Melanocyte of skin (primary cell): ENCODE results near the gene ZNF768. TPM values are rescaled to one million over a fixed set of nuclear protein-coding genes. Genes with fewer than 3 reads are reported as not detected.

ENCODE experiments used
- small RNA-seq, 2 donors: library from RNA; depleted of rRNA; stranded (forward); fragments of <200 nt; gene quantifications; one replicate each; pipeline ENCODE3, GENCODE V24; 2012
- total RNA-seq, 2 donors: library from RNA; depleted of rRNA; stranded (reverse); fragments of >200 nt; gene quantifications; 2 replicates each; pipeline ENCODE4 v1.2.3, GENCODE V29; 2012

The ZNF768 gene
- 10 to 100 TPM; 23.1 to 26.3 TPM for total RNA-seq

DNA sequence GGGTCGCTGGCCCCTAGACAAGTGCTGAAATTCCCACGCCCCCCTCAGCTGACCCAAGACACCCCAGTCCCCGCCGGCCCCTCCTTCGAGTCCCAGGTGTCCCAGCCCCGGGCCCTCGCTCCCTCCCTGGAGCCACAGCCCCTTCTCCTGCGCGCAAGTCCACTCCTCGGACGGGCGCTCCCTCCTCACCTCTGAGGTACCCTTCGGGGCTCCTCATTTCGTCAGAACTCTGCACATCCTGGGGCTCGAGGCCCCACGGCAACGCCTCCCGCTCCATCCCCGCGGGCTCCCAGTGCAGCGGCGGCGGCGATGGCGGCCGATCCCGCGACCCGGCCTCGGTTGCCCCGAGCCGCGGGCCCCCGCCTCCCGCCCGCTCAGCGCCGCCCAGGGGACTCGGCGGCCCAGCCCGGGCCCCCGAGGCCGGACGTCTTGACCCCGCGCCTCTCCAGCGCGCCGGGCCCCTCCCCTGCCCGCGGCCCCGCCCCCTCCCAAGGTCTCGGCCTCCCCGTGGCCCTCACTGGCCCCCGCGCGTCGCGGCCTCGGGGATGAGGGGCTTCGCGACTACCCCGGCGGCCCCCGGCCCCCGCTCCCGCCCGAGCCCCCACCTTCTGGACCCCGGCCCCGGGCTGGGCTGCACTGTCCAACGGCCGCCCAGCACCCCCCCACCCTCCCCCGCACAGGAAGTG, at the start of gene ZNF768:
Gene ZNF768, minus strand, starts transcription at position 430 of the 686 bp plus-strand sequence. Its CDS starts 153 bp downstream, at position 277.

DNA sequence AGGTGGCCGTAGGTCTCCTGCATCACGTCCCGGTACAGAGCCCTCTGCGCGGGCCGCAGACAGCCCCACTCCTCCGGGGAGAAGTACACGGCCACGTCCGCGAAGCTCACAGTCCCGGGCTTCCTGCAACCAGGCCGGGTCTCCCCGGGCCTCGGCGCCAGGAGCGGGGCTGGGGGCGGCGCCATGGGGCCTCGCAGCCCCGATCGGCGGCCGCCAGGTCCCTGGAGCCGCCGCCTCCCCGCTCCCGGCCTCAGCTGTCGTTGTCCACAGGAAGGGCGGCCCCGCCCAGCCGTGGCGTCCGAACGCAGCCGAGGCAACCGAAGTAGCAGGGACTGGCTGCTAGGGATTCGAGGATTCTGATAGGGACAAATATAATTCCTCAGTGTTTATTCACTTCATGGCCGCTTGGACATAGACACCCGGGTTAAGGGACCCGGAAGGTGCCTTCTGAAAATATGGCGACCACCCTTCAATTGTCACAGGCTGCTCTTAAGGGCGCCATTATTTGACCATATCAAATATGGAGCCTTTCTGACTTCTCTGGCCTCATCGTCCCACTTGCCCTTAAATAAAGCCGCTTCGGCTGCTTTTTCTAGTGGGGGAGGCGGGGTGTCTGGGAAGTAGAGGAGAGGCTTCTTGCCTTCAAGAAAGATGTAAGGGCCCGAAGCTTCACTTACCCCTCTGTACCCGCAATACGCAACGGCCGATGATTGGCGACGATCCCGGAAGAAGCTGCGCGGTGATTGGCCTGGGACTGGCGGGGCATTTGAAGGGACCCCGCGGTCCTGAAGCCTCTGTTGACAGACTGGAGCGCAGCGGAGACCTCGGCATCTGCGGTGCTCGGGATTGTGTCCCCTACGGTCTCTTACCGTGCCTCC, 45.3 kb upstream of the ZNF768 start, which contains the start of gene ZNF688:
Gene ZNF688, minus strand, starts transcription at position 270 of the 878 bp plus-strand sequence. Its CDS starts 85 bp downstream, at position 185.

DNA sequence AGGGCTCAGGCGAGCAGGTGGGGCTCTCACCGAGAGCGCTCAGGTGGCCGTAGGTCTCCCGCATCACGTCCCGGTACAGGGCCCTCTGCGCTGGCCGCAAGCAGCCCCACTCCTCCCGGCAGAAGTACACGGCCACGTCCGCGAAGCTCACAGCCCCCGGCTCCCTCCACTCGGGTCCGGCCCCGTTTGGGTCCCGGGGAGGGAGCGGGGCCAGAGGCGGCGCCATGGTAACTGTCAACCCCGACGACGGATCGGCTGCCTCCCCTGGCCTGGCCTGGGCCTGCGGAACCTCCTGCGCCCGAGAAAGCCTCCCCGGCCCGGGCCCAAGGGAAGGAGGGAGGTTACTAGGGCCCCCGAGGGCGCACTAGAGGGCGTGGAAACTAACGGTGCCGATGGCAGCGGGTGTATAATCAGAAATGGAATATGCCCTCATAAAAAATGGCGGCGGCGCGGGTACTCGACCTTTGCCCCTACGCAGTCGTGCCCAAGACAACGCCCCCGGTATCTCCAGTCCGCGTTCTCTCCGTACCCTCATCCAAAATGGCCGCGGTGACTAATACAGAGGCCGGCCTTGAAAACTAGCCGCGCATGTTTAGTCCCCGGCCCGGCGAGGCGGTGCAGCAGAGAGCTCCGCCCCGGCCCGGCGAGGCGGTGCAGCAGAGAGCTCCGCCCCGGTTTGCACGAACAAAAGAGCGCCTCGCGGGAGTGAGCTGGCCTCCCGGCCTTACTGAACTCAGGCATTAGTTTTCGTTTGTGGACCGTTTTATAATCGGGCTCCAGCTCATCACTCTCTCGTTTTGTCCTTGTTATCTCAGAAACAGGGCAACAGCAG, 31.8 kb upstream of the ZNF768 start, which contains the start of gene ZNF764:
Gene ZNF764, minus strand, starts transcription at position 418 of the 832 bp plus-strand sequence. Its CDS starts 192 bp downstream, at position 226.

DNA sequence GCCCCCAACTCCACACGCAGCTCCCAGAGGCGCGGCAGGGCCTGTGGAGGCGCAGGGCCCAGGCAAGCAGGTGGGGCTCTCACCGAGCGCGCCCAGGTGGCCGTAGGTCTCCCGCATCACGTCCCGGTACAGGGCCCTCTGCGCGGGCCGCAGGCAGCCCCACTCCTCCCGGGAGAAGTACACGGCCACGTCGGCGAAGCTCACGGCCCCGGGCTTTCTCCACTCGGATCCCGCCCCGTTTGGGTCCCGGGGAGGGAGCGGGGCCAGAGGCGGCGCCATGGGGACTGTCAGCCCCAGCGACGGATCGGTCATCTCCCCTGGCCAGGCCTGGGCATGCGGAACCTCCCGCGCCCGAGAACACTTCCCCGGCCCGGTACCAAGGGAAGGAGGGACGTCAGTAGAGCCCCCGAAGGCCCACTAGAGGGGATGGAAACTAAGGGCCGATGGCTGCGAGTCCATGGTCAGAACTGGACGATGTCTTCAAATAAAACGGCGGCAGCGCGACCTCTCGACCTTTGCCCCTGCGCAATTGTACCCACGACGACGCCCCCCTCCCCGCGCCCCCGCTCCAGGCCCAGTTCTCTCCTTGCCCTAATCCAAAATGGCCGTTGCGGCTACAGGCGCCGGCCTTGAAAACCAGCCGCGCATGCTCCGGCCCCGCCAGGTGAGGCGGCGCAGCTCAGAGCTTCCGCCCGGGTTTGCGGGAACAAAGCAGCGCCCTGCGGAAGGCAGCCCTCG, 8.2 kb upstream of the ZNF768 start, which contains the start of gene ZNF747:
Gene ZNF747, minus strand, starts transcription at position 491 of the 738 bp plus-strand sequence. Its CDS starts 179 bp downstream, at position 312.

Small RNAs within 50 kb of the gene (small RNA-seq; reads per million reads assigned to genes)
- gene MIR4518 (0 reads per million in 2 donors), gene RNU7-61P (0 to 0.04 reads per million in 2 donors)

Other genes with a start within 250 kb of the ZNF768 start
- gene CD2BP2, start 171.3 kb downstream of the ZNF768 start, total RNA-seq, result 10 to 100 TPM; 27.9 to 31.3 TPM
- 10 to 100 TPM; 28.2 to 35.6 TPM for gene TBC1D10B, start 156.1 kb downstream of the ZNF768 start, total RNA-seq
- not detected for gene MYL11, start 151.8 kb downstream of the ZNF768 start, total RNA-seq
- gene SEPTIN1, start 144.0 kb downstream of the ZNF768 start, total RNA-seq, result not detected
- 1 to 10 TPM; 5.7 to 5.9 TPM for gene ZNF48, start 131.1 kb downstream of the ZNF768 start, total RNA-seq
- gene ZNF771, start 119.0 kb downstream of the ZNF768 start, total RNA-seq, result 10 to 100 TPM in 1 of 2 donors, 1 to 10 TPM in 1; 9.3 to 13.3 TPM
- gene DCTPP1, start 96.5 kb downstream of the ZNF768 start, total RNA-seq, result 10 to 100 TPM; 13.4 to 52.6 TPM
- 10 to 100 TPM; 20.0 to 21.3 TPM for gene SEPHS2, start 80.7 kb downstream of the ZNF768 start, total RNA-seq
- gene ITGAL, start 53.8 kb downstream of the ZNF768 start, total RNA-seq, result not detected
- 10 to 100 TPM; 13.7 to 15.5 TPM for gene ZNF747, start 8.3 kb upstream of the ZNF768 start, total RNA-seq
- gene ZNF764, start 31.8 kb upstream of the ZNF768 start, total RNA-seq, result 1 to 10 TPM; 5.3 to 7.2 TPM
- gene ZNF688, start 45.1 kb upstream of the ZNF768 start, total RNA-seq, result 10 to 100 TPM; 14.8 to 18.6 TPM
- 1 to 10 TPM; 6.7 to 7.9 TPM for gene ZNF785, start 59.1 kb upstream of the ZNF768 start, total RNA-seq
- gene ZNF689, start 83.8 kb upstream of the ZNF768 start, total RNA-seq, result 10 to 100 TPM in 1 of 2 donors, 1 to 10 TPM in 1; 7.6 to 79.6 TPM
- gene PRR14, start 124.4 kb upstream of the ZNF768 start, total RNA-seq, result 10 to 100 TPM in 1 of 2 donors, 1 to 10 TPM in 1; 9.3 to 17.9 TPM
- gene FBRS, start 131.9 kb upstream of the ZNF768 start, total RNA-seq, result 10 to 100 TPM; 18.6 to 20.6 TPM
- 10 to 100 TPM; 17.2 to 20.3 TPM for gene SRCAP, start 172.6 kb upstream of the ZNF768 start, total RNA-seq
- gene PHKG2, start 221.9 kb upstream of the ZNF768 start, total RNA-seq, result 10 to 100 TPM; 21.7 to 27.0 TPM
- 1 to 10 TPM; 2.1 to 4.3 TPM for gene CFAP119, start 235.5 kb upstream of the ZNF768 start, total RNA-seq
- 10 to 100 TPM; 73.9 to 76.4 TPM for gene RNF40, start 235.8 kb upstream of the ZNF768 start, total RNA-seq